Smooth muscle cell (in vitro differentiated cells): ENCODE measurements around the gene GCNA. TPM values are rescaled to one million over a fixed set of nuclear protein-coding genes. Genes with fewer than 3 reads are reported as not detected.

Experiments
- DNase-seq: peaks from one replicate; lab custom pipeline; 2025; ENCODE audit not compliant: unreplicated experiment; lab: John Stamatoyannopoulos, UW
- H2AFZ ChIP-seq: fragments of 200-600 bp; sonication (generic); 2 replicates; pipeline ENCODE4 v1.6.0; 2016; ENCODE audit warnings: antibody characterized with exemption, low read depth, mild to moderate bottlenecking
- H3F3A ChIP-seq: fragments of 200-600 bp; sonication (generic); 2 replicates; pipeline ENCODE4 v1.6.0; 2017; ENCODE audit warnings: antibody characterized with exemption, low read depth
- H3K27ac ChIP-seq: fragments of 200-600 bp; sonication (generic); 2 replicates; pipeline ENCODE4 v1.5.1; 2016; ENCODE audit warnings: low read depth, mild to moderate bottlenecking
- H3K27me3 ChIP-seq: fragments of 200-600 bp; sonication (generic); 2 replicates; pipeline ENCODE4 v1.6.1; 2016; ENCODE audit warnings: low read depth, mild to moderate bottlenecking
- H3K36me3 ChIP-seq: fragments of 200-600 bp; sonication (generic); 2 replicates; pipeline ENCODE4 v1.5.1; 2016; ENCODE audit warnings: low read depth
- H3K4me1 ChIP-seq: fragments of 200-600 bp; sonication (generic); 2 replicates; pipeline ENCODE4 v1.5.1; 2016; ENCODE audit warnings: low read depth
- H3K4me2 ChIP-seq: fragments of 200-600 bp; sonication (generic); 2 replicates; pipeline ENCODE4 v1.6.0; 2016; ENCODE audit warnings: mild to moderate bottlenecking
- H3K4me3 ChIP-seq: fragments of 200-600 bp; sonication (generic); 2 replicates; pipeline ENCODE4 v1.5.1; 2016; ENCODE audit warnings: mild to moderate bottlenecking
- H3K79me2 ChIP-seq: fragments of 200-600 bp; sonication (generic); 2 replicates; pipeline ENCODE4 v1.6.0; 2016; ENCODE audit warnings: low read depth, mild to moderate bottlenecking
- H3K9ac ChIP-seq: fragments of 200-600 bp; sonication (generic); 2 replicates; pipeline ENCODE4 v1.6.0; 2016; ENCODE audit warnings: low read depth
- H3K9me3 ChIP-seq: fragments of 200-600 bp; sonication (generic); replicated peaks from 2 replicates; pipeline ENCODE4 v1.5.1; 2016; ENCODE audit warnings: low read depth
- H4K20me1 ChIP-seq: fragments of 200-600 bp; sonication (generic); 2 replicates; pipeline ENCODE4 v1.6.0; 2016; ENCODE audit warnings: low read depth
- CTCF ChIP-seq: fragments of 200-600 bp; sonication (generic); IDR thresholded peaks from 2 replicates; pipeline ENCODE4 v1.5.1; 2017; ENCODE audit warnings: borderline replicate concordance, mild to moderate bottlenecking, antibody characterized with exemption; ENCODE audit not compliant: insufficient read depth, poor library complexity, severe bottlenecking
- WGBS: methylation state at CpG from one replicate; pipeline ENCODE4 v1.1.7; 2016; ENCODE audit warnings: low lambda C conversion rate; 5-methylcytosine and 5-hydroxymethylcytosine counted together
- polyA plus RNA-seq: library from polyadenylated mRNA; unstranded; fragments of >200 nt; fragmentation: Nextera tagmentation; extraction: Ambion mirVana; gene quantifications from 2 replicates; pipeline ENCODE4 v1.2.1, GENCODE V29; 2016
- total RNA-seq: library from RNA; depleted of rRNA; stranded (reverse); fragments of >200 nt; gene quantifications from 2 replicates; pipeline ENCODE4 v1.2.3, GENCODE V29; 2014

The GCNA gene
- total and polyA plus RNA-seq, 2 experiments from 2014 or later = 0.51 to 0.94 TPM

GRCh38 chrX:71542825-71543224, 35.4 kb upstream of the GCNA start:
- peaks cover 86% of the 10 kb centered on the region for H3K79me2 ChIP-seq
- no peaks in the 10 kb centered on the region for H3K4me1 ChIP-seq
- H3K4me2 ChIP-seq = no peak overlapping the region
- no peaks in the 10 kb centered on the region for H3K36me3 ChIP-seq
- peaks cover 97% of the 10 kb centered on the region for H4K20me1 ChIP-seq
- H3K27me3 ChIP-seq = no peaks in the 10 kb centered on the region
- H2AFZ ChIP-seq = no peak overlapping the region
- H3F3A ChIP-seq = peaks cover 5% of the 10 kb centered on the region
- H3K4me3 ChIP-seq = no peak overlapping the region
- no peaks in the 10 kb centered on the region for H3K9me3 ChIP-seq
- 89% methylated on average over 2 of the region's 2 CpGs for WGBS
- H3K27ac ChIP-seq = peak overlapping the region; percentile 83
- no peak for DNase-seq
- TF ChIP-seq CTCF = no peak
- H3K9ac ChIP-seq = no peak overlapping the region

- Histone ChIP-seq H3K9me3 (no peaks in the 10 kb centered on the region), H3K27me3 (no peaks in the 10 kb centered on the region), H3K4me3 (no peak overlapping the region), H3K4me2 (no peak overlapping the region), H2AFZ (no peak overlapping the region), H3K36me3 (peaks cover under 1% of the 10 kb centered on the region), H3K9ac (no peak overlapping the region), H3F3A (peaks cover 5% of the 10 kb centered on the region), H3K4me1 (no peaks in the 10 kb centered on the region), H4K20me1 (peaks cover 97% of the 10 kb centered on the region), H3K27ac (peak overlapping the region; percentile 83), H3K79me2 (peaks cover 86% of the 10 kb centered on the region)
- TF ChIP-seq CTCF = no peak
- WGBS = 52% methylated on average over 2 of the region's 2 CpGs
- DNase-seq = no peak
These were observed 34.9 kb upstream of the GCNA start for GRCh38 chrX:71543316-71543715.

- H3K27ac ChIP-seq = no peak overlapping the region
- H3F3A ChIP-seq = peaks cover 5% of the 10 kb centered on the region
- H3K36me3 ChIP-seq = peaks cover 3% of the 10 kb centered on the region
- H3K79me2 ChIP-seq = peaks cover 72% of the 10 kb centered on the region
- no peaks in the 10 kb centered on the region for H3K4me1 ChIP-seq
- no peak overlapping the region for H3K9ac ChIP-seq
- H3K4me2 ChIP-seq = no peak overlapping the region
- DNase-seq = no peak
- no peak overlapping the region for H3K4me3 ChIP-seq
- H2AFZ ChIP-seq = no peak overlapping the region
- 93% methylated on average over 7 of the region's 7 CpGs for WGBS
- H3K27me3 ChIP-seq = no peaks in the 10 kb centered on the region
- H3K9me3 ChIP-seq = no peaks in the 10 kb centered on the region
- peaks cover 96% of the 10 kb centered on the region for H4K20me1 ChIP-seq
- no peak for TF ChIP-seq CTCF
These were observed 32.9 kb upstream of the GCNA start for GRCh38 chrX:71545364-71545763.

- Histone ChIP-seq H4K20me1 (peaks cover 95% of the 10 kb centered on the region), H3K27me3 (no peaks in the 10 kb centered on the region), H3K9ac (no peak overlapping the region), H3K27ac (no peak overlapping the region), H3K79me2 (peaks cover 78% of the 10 kb centered on the region), H2AFZ (no peak overlapping the region), H3K4me3 (no peak overlapping the region), H3K4me1 (no peaks in the 10 kb centered on the region), H3K4me2 (no peak overlapping the region), H3K36me3 (peaks cover 3% of the 10 kb centered on the region), H3K9me3 (no peaks in the 10 kb centered on the region), H3F3A (peaks cover 5% of the 10 kb centered on the region)
- 92% methylated on average over 13 of the region's 13 CpGs for WGBS
- no peak for TF ChIP-seq CTCF
- DNase-seq = no peak
These were observed 31.4 kb upstream of the GCNA start for GRCh38 chrX:71546879-71547278.
